ENCODE results near the gene ANKH. TPM values are rescaled to one million over a fixed set of nuclear protein-coding genes. Genes with fewer than 3 reads are reported as not detected.

ANKH gene
- total RNA-seq, 2 experiments from 2014 or later: 83.7 to 87.0 TPM

- H3K4me1 Mint-ChIP-seq: peaks cover 75% of the 10 kb centered on the region
- no peaks in the 10 kb centered on the region for H3K27me3 Mint-ChIP-seq
- H3K27ac Mint-ChIP-seq: peak overlapping the region; percentile 94
- H3K36me3 Mint-ChIP-seq (ENCODE audit: low read depth): peaks cover 45% of the 10 kb centered on the region
- CTCF ChIA-PET: interaction anchor here (2.6 to 5.2 kb wide), 2 partner anchors 9 to 17 kb away, joined by 7 to 25 read pairs; no protein-coding TSS in a partner anchor
- no peak for DNase-seq
- POLR2A ChIA-PET: interaction anchor here (0.6 to 2.7 kb wide), 11 partner anchors 9 to 326 kb away, joined by 3 to 19 read pairs (median 5); no protein-coding TSS in a partner anchor
- H3K9me3 Mint-ChIP-seq: no peaks in the 10 kb centered on the region
- peak overlapping the region; percentile 88 for H3K4me3 Mint-ChIP-seq
These were observed 204.3 kb downstream of the ANKH start for GRCh38 chr5:14667290-14667689.

- H3K4me3 Mint-ChIP-seq: peak overlapping the region; percentile 88
- no peaks in the 10 kb centered on the region for H3K9me3 Mint-ChIP-seq
- peaks cover 51% of the 10 kb centered on the region for H3K36me3 Mint-ChIP-seq (ENCODE audit: low read depth)
- peaks cover 71% of the 10 kb centered on the region for H3K4me1 Mint-ChIP-seq
- ChIA-PET POLR2A (interaction anchor here (0.7 to 2.7 kb wide), 13 partner anchors 10 to 1954 kb away, joined by 3 to 19 read pairs (median 5); no protein-coding TSS in a partner anchor), CTCF (interaction anchor here (0.9 to 5.2 kb wide), 5 partner anchors 10 to 326 kb away, joined by 3 to 25 read pairs (median 4); no protein-coding TSS in a partner anchor)
- peak overlapping the region; percentile 94 for H3K27ac Mint-ChIP-seq
- no peak for DNase-seq
- no peaks in the 10 kb centered on the region for H3K27me3 Mint-ChIP-seq
These were observed 205.2 kb downstream of the ANKH start for GRCh38 chr5:14666357-14666756.

- ChIA-PET CTCF (interaction anchor here (0.9 to 5.2 kb wide), 5 partner anchors 10 to 327 kb away, joined by 3 to 25 read pairs (median 4); no protein-coding TSS in a partner anchor), POLR2A (interaction anchor here (0.7 to 2.7 kb wide), 12 partner anchors 10 to 1954 kb away, joined by 3 to 19 read pairs (median 5); no protein-coding TSS in a partner anchor)
- DNase-seq: peak; percentile 68
- H3K27ac Mint-ChIP-seq: peak overlapping the region; percentile 94
- peak overlapping the region; percentile 88 for H3K4me3 Mint-ChIP-seq
- H3K4me1 Mint-ChIP-seq: peaks cover 71% of the 10 kb centered on the region
- H3K36me3 Mint-ChIP-seq (ENCODE audit: low read depth): peaks cover 47% of the 10 kb centered on the region
- no peaks in the 10 kb centered on the region for H3K9me3 Mint-ChIP-seq
- H3K27me3 Mint-ChIP-seq: no peaks in the 10 kb centered on the region
These were observed 205.6 kb downstream of the ANKH start for GRCh38 chr5:14665949-14666348.

- peak; percentile 28 for DNase-seq
- Mint-ChIP-seq H3K4me1 (peaks cover 71% of the 10 kb centered on the region), H3K9me3 (no peaks in the 10 kb centered on the region), H3K4me3 (peak overlapping the region; percentile 88), H3K27ac (peak overlapping the region; percentile 94), H3K36me3 (ENCODE audit: low read depth) (peaks cover 45% of the 10 kb centered on the region), H3K27me3 (no peaks in the 10 kb centered on the region)
- ChIA-PET CTCF (interaction anchor here (2.6 to 5.2 kb wide), 2 partner anchors 11 to 19 kb away, joined by 7 to 25 read pairs; no protein-coding TSS in a partner anchor), POLR2A (interaction anchor here (0.7 to 2.7 kb wide), 11 partner anchors 10 to 299 kb away, joined by 3 to 19 read pairs (median 6); no protein-coding TSS in a partner anchor)
These were observed 206.3 kb downstream of the ANKH start for GRCh38 chr5:14665101-14665822.

GRCh38 chr5:14664270-14665100, 207.1 kb downstream of the ANKH start, which contains the start of gene OTULIN:
Gene OTULIN (plus strand): TSS chr5:14664718. CDS start chr5:14664826, 108 bp downstream.
- Mint-ChIP-seq H3K27me3 (no peaks in the 10 kb centered on the region), H3K36me3 (ENCODE audit: low read depth) (peaks cover 50% of the 10 kb centered on the region)

GRCh38 chr5:14663734-14664269, 207.8 kb downstream of the ANKH start:
- H3K27ac Mint-ChIP-seq: peak overlapping the region; percentile 98
- DNase-seq: no peak
- H3K4me1 Mint-ChIP-seq: peaks cover 66% of the 10 kb centered on the region
- H3K4me3 Mint-ChIP-seq: peak overlapping the region; percentile 86
- CTCF ChIA-PET: interaction anchor here (1.3 to 2.6 kb wide), 2 partner anchors 10 to 15 kb away, joined by 3 to 11 read pairs; no protein-coding TSS in a partner anchor
- POLR2A ChIA-PET: interaction anchor here (0.7 to 1.8 kb wide), 12 partner anchors 9 to 298 kb away, joined by 3 to 17 read pairs (median 5); no protein-coding TSS in a partner anchor
- no peaks in the 10 kb centered on the region for H3K27me3 Mint-ChIP-seq
- no peaks in the 10 kb centered on the region for H3K9me3 Mint-ChIP-seq
- H3K36me3 Mint-ChIP-seq (ENCODE audit: low read depth): peaks cover 50% of the 10 kb centered on the region

More at GRCh38 chr5:14664270-14665100, 207.1 kb downstream of the ANKH start, which contains the start of gene OTULIN:
- Mint-ChIP-seq H3K4me1 (peaks cover 70% of the 10 kb centered on the region), H3K4me3 (peak within 1 kb of the TSS; percentile 88), H3K27ac (peak within 1 kb of the TSS; percentile 98), H3K9me3 (no peaks in the 10 kb centered on the region)
- peak; percentile 93 for DNase-seq
- POLR2A ChIA-PET: interaction anchor here (0.7 to 1.8 kb wide), 13 partner anchors 8 to 299 kb away, joined by 3 to 17 read pairs (median 5); no protein-coding TSS in a partner anchor
- CTCF ChIA-PET: interaction anchor here (1.3 to 2.6 kb wide), 2 partner anchors 9 to 16 kb away, joined by 3 to 11 read pairs; no protein-coding TSS in a partner anchor

GRCh38 chr5:14662721-14663260, 208.8 kb downstream of the ANKH start:
- Mint-ChIP-seq H3K4me1 (peaks cover 56% of the 10 kb centered on the region), H3K27me3 (no peaks in the 10 kb centered on the region), H3K27ac (peak overlapping the region; percentile 98), H3K36me3 (ENCODE audit: low read depth) (peaks cover 43% of the 10 kb centered on the region), H3K9me3 (no peaks in the 10 kb centered on the region), H3K4me3 (peak overlapping the region; percentile 8)
- no peak for DNase-seq
- CTCF ChIA-PET: interaction anchor here (2.6 kb wide), 1 partner anchor 14 kb away, joined by 11 read pairs; no protein-coding TSS in a partner anchor
- POLR2A ChIA-PET: interaction anchor here (0.7 to 1.8 kb wide), 2 partner anchors 10 to 297 kb away, joined by 4 to 8 read pairs; no protein-coding TSS in a partner anchor

GRCh38 chr5:14660833-14661232, 210.7 kb downstream of the ANKH start:
- Mint-ChIP-seq H3K4me1 (peaks cover 39% of the 10 kb centered on the region), H3K27ac (no peak overlapping the region), H3K4me3 (no peak overlapping the region), H3K36me3 (ENCODE audit: low read depth) (peaks cover 29% of the 10 kb centered on the region), H3K9me3 (no peaks in the 10 kb centered on the region), H3K27me3 (no peaks in the 10 kb centered on the region)
- no peak for DNase-seq
- POLR2A ChIA-PET: no interaction called here
- CTCF ChIA-PET: interaction anchor here (0.6 to 2.4 kb wide), 3 partner anchors 12 to 79 kb away, joined by 3 to 17 read pairs (median 4); partner anchors contain the start of gene OTULINL

- H3K36me3 Mint-ChIP-seq (ENCODE audit: low read depth): peaks cover 24% of the 10 kb centered on the region
- H3K27ac Mint-ChIP-seq: no peak overlapping the region
- H3K4me3 Mint-ChIP-seq: no peak overlapping the region
- ChIA-PET POLR2A (no interaction called here), CTCF (interaction anchor here (0.6 to 2.4 kb wide), 3 partner anchors 11 to 78 kb away, joined by 3 to 17 read pairs (median 4); partner anchors contain the start of gene OTULINL)
- no peaks in the 10 kb centered on the region for H3K9me3 Mint-ChIP-seq
- H3K4me1 Mint-ChIP-seq: peaks cover 45% of the 10 kb centered on the region
- no peak for DNase-seq
- no peaks in the 10 kb centered on the region for H3K27me3 Mint-ChIP-seq
These were observed 211.6 kb downstream of the ANKH start for GRCh38 chr5:14659821-14660607.

- Mint-ChIP-seq H3K36me3 (ENCODE audit: low read depth) (peaks cover 7% of the 10 kb centered on the region), H3K27ac (no peak overlapping the region), H3K4me3 (no peak overlapping the region), H3K4me1 (peaks cover 25% of the 10 kb centered on the region), H3K27me3 (peaks cover 11% of the 10 kb centered on the region), H3K9me3 (no peaks in the 10 kb centered on the region)
- ChIA-PET CTCF (interaction anchor here (0.8 to 4.1 kb wide), 4 partner anchors 9 to 303 kb away, joined by 3 to 20 read pairs (median 3); no protein-coding TSS in a partner anchor), POLR2A (interaction anchor here (3.6 kb wide), 1 partner anchor 10 kb away, joined by 9 read pairs; no protein-coding TSS in a partner anchor)
- DNase-seq: no peak
These were observed 214.7 kb downstream of the ANKH start for GRCh38 chr5:14656898-14657297.

Data from activated CD4-positive, alpha-beta memory T cell treated with anti-CD3 and anti-CD28 coated beads, Interleukin-2, amount 10 ng/mL, durations not matched to agents 7 days and 5 days (primary cell).